H1 (cell line): Measurements from ENCODE around the gene LHX2. TPM values are rescaled to one million over a fixed set of nuclear protein-coding genes. Genes with fewer than 3 reads are reported as not detected.

Source experiments
- CTCF ChIA-PET: fragments of 300-600 bp; sonication (Branson Sonifier 250); formaldehyde crosslinking; loops from one replicate; lab custom pipeline; 2021; ENCODE audit not compliant: partially characterized antibody; lab: Charles Lee
- POLR2A ChIA-PET: fragments of 300-600 bp; sonication (Branson Sonifier 250); formaldehyde crosslinking; loops from one replicate; lab custom pipeline; 2021; ENCODE audit warnings: inconsistent platforms; ENCODE audit not compliant: partially characterized antibody; lab: Charles Lee
- DNase-seq, 2 experiments: peaks; one replicate each; pipeline versions ENCODE4 v3.0.0 to v3.0.0-alpha.2; 2010 to 2022; ENCODE audit warnings: low spot score in 2 of 2, low read depth in 1 of 2, mixed read lengths in 1 of 2
- FAIRE-seq: peaks from 2 replicates; lab custom pipeline; 2011; peaks lifted over from hg19 to GRCh38; lab: Jason Lieb, UNC
- H2AFZ ChIP-seq: 2 replicates; pipeline ENCODE4 v1.8.1; 2012; ENCODE audit warnings: low read length, inconsistent platforms
- H2AK5ac ChIP-seq: 2 replicates; pipeline ENCODE4 v1.6.1; 2013; ENCODE audit warnings: low read depth, low read length
- H2BK120ac ChIP-seq: replicated peaks from 2 replicates; pipeline ENCODE3; 2013; ENCODE audit warnings: low read depth, low read length, inconsistent platforms
- H2BK12ac ChIP-seq: 2 replicates; pipeline ENCODE4 v1.6.1; 2013; ENCODE audit warnings: low read depth, low read length
- H2BK15ac ChIP-seq: 2 replicates; pipeline ENCODE4 v1.6.1; 2013; ENCODE audit warnings: low read length
- H2BK20ac ChIP-seq: 2 replicates; pipeline ENCODE4 v1.6.1; 2013; ENCODE audit warnings: low read length
- H2BK5ac ChIP-seq: 2 replicates; pipeline ENCODE4 v1.6.1; 2013; ENCODE audit warnings: low read depth, low read length
- H3K14ac ChIP-seq: 2 replicates; pipeline ENCODE4 v1.6.1; 2013; ENCODE audit warnings: inconsistent platforms; ENCODE audit not compliant: insufficient read length
- H3K18ac ChIP-seq: 2 replicates; pipeline ENCODE4 v1.6.1; 2013; ENCODE audit warnings: low read length; ENCODE audit errors: extremely low read depth
- H3K23ac ChIP-seq: 2 replicates; pipeline ENCODE4 v1.6.1; 2013; ENCODE audit warnings: inconsistent platforms; ENCODE audit not compliant: insufficient read length
- H3K23me2 ChIP-seq: 2 replicates; pipeline ENCODE4 v1.6.1; 2013; ENCODE audit warnings: low read depth, low read length
- H3K27ac ChIP-seq: 2 replicates; pipeline ENCODE4 v1.6.1; 2011; ENCODE audit warnings: low read depth, low read length, inconsistent platforms
- H3K27me3 ChIP-seq, 4 experiments: replicated peaks in 1 of 4; 1 replicate in 1 of 4; 2 replicates in 3 of 4; pipeline versions ENCODE4 v1.6.1 to v1.8.1; 2011 to 2013; ENCODE audit warnings: low read length in 3 of 4, mild to moderate bottlenecking in 3 of 4, inconsistent platforms in 2 of 4, mixed read lengths in 2 of 4, moderate library complexity in 1 of 4; ENCODE audit not compliant: control insufficient read depth in 3 of 4, insufficient read depth in 3 of 4; ENCODE audit errors: extremely low read depth in 1 of 4
- H3K36me3 ChIP-seq, 4 experiments: 2 replicates each; pipeline versions ENCODE4 v1.6.1 to v1.8.1; 2011 to 2013; ENCODE audit warnings: mild to moderate bottlenecking in 4 of 4, low read length in 3 of 4, moderate library complexity in 2 of 4, control low read depth in 1 of 4, inconsistent platforms in 1 of 4; ENCODE audit not compliant: insufficient read depth in 4 of 4, control insufficient read depth in 2 of 4
- H3K4ac ChIP-seq: replicated peaks from 2 replicates; pipeline ENCODE3; 2013; ENCODE audit warnings: low read length, low read depth, mixed read lengths, inconsistent platforms; ENCODE audit not compliant: insufficient read length
- H3K4me1 ChIP-seq, 4 experiments: replicated peaks in 1 of 4; 1 replicate in 1 of 4; 2 replicates in 3 of 4; pipeline versions ENCODE4 v1.6.1 to v1.8.1; 2011 to 2013; ENCODE audit warnings: low read length in 3 of 4, inconsistent platforms in 2 of 4, mixed read lengths in 1 of 4; ENCODE audit not compliant: insufficient read depth in 4 of 4, control insufficient read depth in 3 of 4
- H3K4me2 ChIP-seq, 2 experiments: 2 replicates each; pipeline versions ENCODE4 v1.6.1 to v1.8.1; 2011 to 2013; ENCODE audit warnings: low read depth in 2 of 2, low read length in 2 of 2, control low read depth in 1 of 2, inconsistent platforms in 1 of 2, mild to moderate bottlenecking in 1 of 2; ENCODE audit not compliant: insufficient read depth in 1 of 2
- H3K4me3 ChIP-seq, 4 experiments: fragments of 200-600, 300-600 bp in 1 of 4; sonication (generic), shearing (Covaris generic), sonication (Bioruptor Twin) in 1 of 4; 2 replicates each; pipeline versions ENCODE4 v1.5.1 to v1.8.1; 2011 to 2016; ENCODE audit warnings: low read length in 4 of 4, low read depth in 3 of 4, control low read depth in 2 of 4, inconsistent platforms in 2 of 4, mild to moderate bottlenecking in 2 of 4, mixed read lengths in 1 of 4, moderate library complexity in 1 of 4; ENCODE audit not compliant: insufficient read depth in 2 of 4; ENCODE audit errors: extremely low read depth in 1 of 4
- H3K56ac ChIP-seq: replicated peaks from 2 replicates; pipeline ENCODE3; 2013; ENCODE audit warnings: low read depth, mild to moderate bottlenecking, mixed read lengths, low read length, inconsistent platforms; ENCODE audit not compliant: insufficient read length
- H3K79me1 ChIP-seq: 2 replicates; pipeline ENCODE4 v1.6.1; 2013; ENCODE audit warnings: low read depth, low read length, control low read depth
- H3K79me2 ChIP-seq, 2 experiments: 2 replicates each; pipeline versions ENCODE4 v1.6.1 to v1.8.1; 2012 to 2013; ENCODE audit warnings: low read length in 2 of 2, mild to moderate bottlenecking in 2 of 2, inconsistent platforms in 1 of 2; ENCODE audit not compliant: insufficient read depth in 2 of 2, control insufficient read depth in 1 of 2
- H3K9ac ChIP-seq, 4 experiments: replicated peaks in 1 of 4; 1 replicate in 1 of 4; 2 replicates in 3 of 4; pipeline versions ENCODE4 v1.6.1 to v1.8.1; 2011 to 2013; ENCODE audit warnings: low read depth in 3 of 4, low read length in 3 of 4, control low read depth in 2 of 4, mild to moderate bottlenecking in 2 of 4, moderate library complexity in 2 of 4, inconsistent platforms in 1 of 4; ENCODE audit errors: extremely low read depth in 1 of 4
- H3K9me3 ChIP-seq, 2 experiments: 2 replicates each; pipeline versions ENCODE4 v1.6.1 to v1.8.1; 2012 to 2013; ENCODE audit warnings: mild to moderate bottlenecking in 2 of 2, moderate library complexity in 2 of 2, control low read depth in 1 of 2, inconsistent platforms in 1 of 2, low read depth in 1 of 2, low read length in 1 of 2, mixed read lengths in 1 of 2; ENCODE audit not compliant: insufficient read depth in 2 of 2
- H4K20me1 ChIP-seq, 2 experiments: replicated peaks in 1 of 2; 2 replicates each; pipeline versions ENCODE3 to v1.8.1; 2011 to 2013; ENCODE audit warnings: inconsistent platforms in 2 of 2, low read length in 2 of 2, mild to moderate bottlenecking in 1 of 2; ENCODE audit not compliant: insufficient read depth in 2 of 2, control insufficient read depth in 1 of 2
- H4K5ac ChIP-seq: 2 replicates; pipeline ENCODE4 v1.6.1; 2013; ENCODE audit warnings: low read length, low read depth, mixed read lengths, inconsistent platforms; ENCODE audit not compliant: insufficient read length
- H4K8ac ChIP-seq: 2 replicates; pipeline ENCODE4 v1.8.0; 2013; ENCODE audit warnings: mild to moderate bottlenecking, moderate library complexity, low read length, inconsistent platforms; ENCODE audit not compliant: insufficient read depth; ENCODE audit errors: extremely low read depth
- H4K91ac ChIP-seq: replicated peaks from 2 replicates; pipeline ENCODE3; 2013; ENCODE audit warnings: low read length, mixed read lengths, inconsistent platforms; ENCODE audit not compliant: insufficient read length
- CREB1 ChIP-seq: IDR thresholded peaks from 2 replicates; pipeline ENCODE4 v1.6.1; 2012; ENCODE audit warnings: inconsistent platforms
- EZH2 ChIP-seq: fragments of 200-600 bp; sonication (generic); IDR thresholded peaks from 2 replicates; pipeline ENCODE4 v1.7.1; 2012; ENCODE audit warnings: low read depth, mild to moderate bottlenecking, moderate library complexity, low read length, inconsistent platforms; ENCODE audit not compliant: severe bottlenecking
- HDAC6 ChIP-seq: IDR thresholded peaks from one replicate; pipeline ENCODE4 v1.7.1; 2012; ENCODE audit warnings: low read depth, mild to moderate bottlenecking, inconsistent platforms, low read length, moderate library complexity
- RBBP5 ChIP-seq: IDR thresholded peaks from 2 replicates; pipeline ENCODE4 v1.7.1; 2012; ENCODE audit warnings: low read depth, mild to moderate bottlenecking, inconsistent platforms, low read length, moderate library complexity, borderline replicate concordance
- RNF2 ChIP-seq: fragments of 200-900, 300-1000 bp; sonication (generic); IDR thresholded peaks from 2 replicates; pipeline ENCODE4 v1.7.1; 2016; ENCODE audit warnings: borderline replicate concordance, low read depth, mild to moderate bottlenecking, antibody characterized with exemption, low read length; ENCODE audit not compliant: poor library complexity, severe bottlenecking; ENCODE audit errors: missing control alignments
- SUZ12 ChIP-seq: fragments of 200-600 bp; sonication (generic); IDR thresholded peaks from 2 replicates; pipeline ENCODE4 v1.6.1; 2012; ENCODE audit warnings: mild to moderate bottlenecking, inconsistent platforms, low read length, moderate library complexity, mixed read lengths
- TAF1 ChIP-seq: IDR thresholded peaks from 2 replicates; pipeline ENCODE4 v1.6.1; 2011; ENCODE audit warnings: mild to moderate bottlenecking, low read depth, low read length
- WGBS, 2 experiments: shearing (Covaris generic) in 1 of 2; methylation state at CpG; one replicate each; pipeline versions ENCODE4 v1.1.6 to v1.1.7; 2013 to 2015; ENCODE audit warnings: low lambda C conversion rate in 2 of 2, mixed read lengths in 2 of 2, inconsistent platforms in 1 of 2, low coverage in 1 of 2, missing lambda C conversion rate in 1 of 2; ENCODE audit not compliant: insufficient replicate concordance in 2 of 2, insufficient coverage in 1 of 2, insufficient read length in 1 of 2; ENCODE audit errors: extremely low coverage in 1 of 2, missing lambda C conversion rate in 1 of 2; 5-methylcytosine and 5-hydroxymethylcytosine counted together
- polyA plus RNA-seq, 7 experiments: library from polyadenylated mRNA; depleted of rRNA in 3 of 7; stranded (reverse) in 5 of 7; unstranded in 2 of 7; fragments of >200 nt in 5 of 7; fragments of 200-250 nt in 2 of 7; gene quantifications; 1 replicate in 5 of 7; 2 replicates in 1 of 7; 4 replicates in 1 of 7; pipeline versions ENCODE4 v1.2.1 to v1.2.3, GENCODE V29; 2011 to 2013; ENCODE audit warnings: missing spikeins in 2 of 7, mixed read lengths in 2 of 7
- total RNA-seq: library from RNA; stranded (reverse); fragmentation: NEBNext Ultra II Directional; extraction: Animal tissue kit (Norgen Biotek cat#: 25700); gene quantifications from 2 replicates; pipeline ENCODE4 v1.2.1, GENCODE V29; 2021

Gene LHX2
- total and polyA plus RNA-seq, 2 of the 8 experiments (the other 6 are each of a cell fraction or from before 2014, with no cell fraction given): 0.11 to 0.86 TPM

GRCh38 chr9:124017051-124017928, 5.7 kb downstream of the LHX2 start:
- H3K9ac ChIP-seq: no peak overlapping the region
- CTCF ChIA-PET: interaction anchor here (1.0 to 3.0 kb wide), 6 partner anchors 10 to 618 kb away, joined by 3 to 31 read pairs (median 5); no protein-coding TSS in a partner anchor

More at GRCh38 chr9:124017051-124017928, 5.7 kb downstream of the LHX2 start:
- no peak overlapping the region for H3K56ac ChIP-seq
- peaks cover 16 to 31% of the 10 kb centered on the region in 2 experiments for H4K20me1 ChIP-seq
- H3K4me3 ChIP-seq: peak overlapping the region; percentile 34 to 57 (median 48)
- H2BK12ac ChIP-seq: peak overlapping the region; percentile 90; the same call in 1 of the 2 replicates
- H3K4me2 ChIP-seq: peak overlapping the region; percentile 81 to 82
- peak overlapping the region; percentile 29; the same call in 1 of the 2 replicates for H2BK15ac ChIP-seq
- H3K79me2 ChIP-seq: no peaks in the 10 kb centered on the region
- H3K23me2 ChIP-seq: peaks cover 9% of the 10 kb centered on the region; the same call in 1 of the 2 replicates
- POLR2A ChIA-PET: interaction anchor here (0.9 to 3.1 kb wide), 8 partner anchors 8 to 22 kb away, joined by 3 to 11 read pairs (median 4); no protein-coding TSS in a partner anchor
- peaks cover 0 to 4% (median 0%) of the 10 kb centered on the region in 4 experiments; a peak in 1 of 8 replicates for H3K36me3 ChIP-seq
- H3K27ac ChIP-seq: no peak overlapping the region
- H4K8ac ChIP-seq: peak overlapping the region; percentile 74; the same call in 1 of the 2 replicates
- H3K79me1 ChIP-seq: no peaks in the 10 kb centered on the region
- H2AFZ ChIP-seq: no peak overlapping the region; the same call in 1 of the 2 replicates
- H3K27me3 ChIP-seq: peaks cover 83 to 100% (median 93%) of the 10 kb centered on the region in 4 experiments
- H2AK5ac ChIP-seq: no peak overlapping the region
- H3K4me1 ChIP-seq: peaks cover 10 to 51% (median 30%) of the 10 kb centered on the region in 4 experiments
- H3K18ac ChIP-seq: peak overlapping the region; percentile 90
- peak in 1 of 2 experiments; percentile 67 for DNase-seq
- H4K5ac ChIP-seq: no peak overlapping the region
- H3K4ac ChIP-seq: no peak overlapping the region
- H3K9me3 ChIP-seq: no peaks in the 10 kb centered on the region
- no peak overlapping the region for H3K23ac ChIP-seq
- H2BK120ac ChIP-seq: no peak overlapping the region
- peak overlapping the region; percentile 35 for H4K91ac ChIP-seq
- TF ChIP-seq HDAC6: no peak
- TF ChIP-seq TAF1: no peak
- TF ChIP-seq SUZ12: peak; percentile 99
- 0 out of 2 replicates have a peak, but pooled peaks have one; percentile 10 for TF ChIP-seq CREB1
- peak; percentile 99 for TF ChIP-seq EZH2
- peak; percentile 86 for TF ChIP-seq RNF2
- TF ChIP-seq RBBP5: peak; percentile 49; the same call in 1 of the 2 replicates
- TF ChIP-seq, all 59 proteins: peak for 5
- H2BK20ac ChIP-seq: no peak overlapping the region
- H3K14ac ChIP-seq: no peak overlapping the region
- WGBS, 2 experiments: 5% methylated on average over 36 of the region's 73 CpGs; no CpG with 5 or more reads in 1 of the 2 experiments
- no peak overlapping the region for H2BK5ac ChIP-seq
- no peak for FAIRE-seq
